Hypothalamus (tissue), 51 donors: ENCODE data around the gene TSSK6.

Source experiments
- DNase-seq, 51 donors: peaks; one replicate each; lab custom pipeline; 2025; lab: John Stamatoyannopoulos, UW

TSSK6 gene

DNA sequence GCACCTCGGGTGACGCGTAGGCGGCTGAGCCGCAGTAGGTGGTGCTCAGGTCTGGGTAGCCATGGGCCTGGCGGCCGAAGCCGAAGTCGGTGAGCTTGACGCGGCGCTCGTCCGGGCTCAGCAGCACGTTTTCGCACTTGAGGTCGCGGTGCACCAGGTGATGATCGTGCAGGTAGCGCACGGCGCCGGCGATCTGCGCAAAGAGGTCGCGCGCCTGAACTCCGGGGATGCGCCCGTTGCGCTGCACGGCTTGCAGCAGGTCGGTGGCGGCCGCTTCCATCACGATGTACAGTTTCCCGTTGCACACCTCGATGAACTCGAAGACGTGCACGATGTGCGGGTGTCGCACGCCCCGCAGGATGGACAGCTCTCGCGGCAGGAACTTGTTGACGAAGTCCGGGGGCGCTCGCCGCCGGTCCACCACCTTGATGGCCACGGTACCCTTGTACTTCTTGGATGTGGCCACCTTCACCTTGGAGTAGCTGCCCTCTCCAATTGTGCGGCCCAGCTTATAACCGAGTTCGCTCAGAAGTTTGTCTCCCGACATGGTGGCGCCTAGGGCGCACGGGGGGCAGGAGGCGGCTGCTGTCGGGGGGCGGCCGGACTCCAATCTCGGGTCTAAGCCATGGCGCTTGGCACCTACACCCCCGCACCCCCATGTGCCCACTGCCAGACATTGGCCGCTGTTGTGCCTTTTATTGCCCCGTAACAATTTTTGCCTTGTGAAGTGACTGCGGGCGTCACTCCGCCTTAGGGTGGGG lies at the start of gene TSSK6:
Gene TSSK6 (minus strand): TSS at position 668 of the 761 bp plus-strand sequence. CDS start 121 bp downstream, at position 547.
- no peak for DNase-seq

DNA sequence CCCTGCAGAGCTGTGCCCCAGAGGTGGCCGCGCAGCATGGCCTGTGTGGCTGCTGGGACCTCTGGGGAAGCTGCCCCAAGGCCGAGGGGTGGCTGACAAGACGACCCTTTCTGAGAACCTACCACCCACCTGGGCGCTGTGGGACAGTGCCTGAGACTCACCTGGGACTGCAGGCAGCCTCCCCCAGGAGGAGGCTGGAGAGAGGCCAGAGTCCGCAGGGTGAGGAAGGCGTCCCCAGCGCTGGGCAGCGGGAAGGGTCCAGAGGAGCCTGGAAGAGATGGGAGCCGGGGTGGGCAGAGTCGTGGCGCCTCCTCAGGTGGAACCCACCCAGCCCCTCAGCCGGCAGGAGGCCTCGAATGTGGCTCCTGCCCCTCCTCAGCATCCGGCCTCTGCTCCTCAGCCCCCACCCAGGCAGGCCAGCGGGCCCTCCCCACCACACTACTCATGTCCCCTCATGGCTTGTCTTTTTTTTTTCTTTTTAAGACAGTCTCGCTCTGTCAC lies 48.0 kb upstream of the TSSK6 start:
- DNase-seq, result no peak

DNA sequence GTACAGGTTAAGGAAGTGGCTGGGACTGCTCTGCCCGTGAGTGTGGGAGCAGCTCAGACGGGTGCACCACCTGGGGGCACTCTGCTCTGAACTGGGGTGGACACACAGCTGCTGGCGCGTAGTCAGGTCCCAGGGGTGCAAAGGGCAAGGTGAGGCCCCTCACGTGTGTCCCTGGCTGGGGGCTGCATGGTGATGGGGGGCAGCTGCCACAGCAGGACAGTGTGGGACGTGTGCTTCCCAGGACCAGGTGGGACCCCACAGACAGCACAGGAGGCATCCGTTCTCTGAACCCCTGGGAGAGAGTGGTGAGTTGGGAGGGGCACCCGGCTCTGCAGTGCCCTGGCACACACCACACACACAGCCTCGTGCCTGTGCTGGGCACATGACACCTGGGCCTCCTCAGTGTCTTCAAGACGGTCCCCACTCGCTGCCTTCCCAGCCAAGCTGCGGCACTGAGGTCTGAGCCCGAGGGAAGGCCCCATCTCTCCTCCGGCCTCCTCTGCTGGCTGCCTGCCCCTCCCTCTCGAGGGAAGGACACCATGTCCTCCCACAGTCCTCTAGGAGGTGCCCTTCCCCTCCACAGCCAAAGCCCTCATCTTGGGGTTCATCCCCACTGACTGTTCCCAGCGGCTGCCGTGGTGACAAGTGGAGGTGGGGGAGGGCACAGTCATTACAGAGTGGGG lies 47.5 kb upstream of the TSSK6 start:
- DNase-seq, result no peak

DNA sequence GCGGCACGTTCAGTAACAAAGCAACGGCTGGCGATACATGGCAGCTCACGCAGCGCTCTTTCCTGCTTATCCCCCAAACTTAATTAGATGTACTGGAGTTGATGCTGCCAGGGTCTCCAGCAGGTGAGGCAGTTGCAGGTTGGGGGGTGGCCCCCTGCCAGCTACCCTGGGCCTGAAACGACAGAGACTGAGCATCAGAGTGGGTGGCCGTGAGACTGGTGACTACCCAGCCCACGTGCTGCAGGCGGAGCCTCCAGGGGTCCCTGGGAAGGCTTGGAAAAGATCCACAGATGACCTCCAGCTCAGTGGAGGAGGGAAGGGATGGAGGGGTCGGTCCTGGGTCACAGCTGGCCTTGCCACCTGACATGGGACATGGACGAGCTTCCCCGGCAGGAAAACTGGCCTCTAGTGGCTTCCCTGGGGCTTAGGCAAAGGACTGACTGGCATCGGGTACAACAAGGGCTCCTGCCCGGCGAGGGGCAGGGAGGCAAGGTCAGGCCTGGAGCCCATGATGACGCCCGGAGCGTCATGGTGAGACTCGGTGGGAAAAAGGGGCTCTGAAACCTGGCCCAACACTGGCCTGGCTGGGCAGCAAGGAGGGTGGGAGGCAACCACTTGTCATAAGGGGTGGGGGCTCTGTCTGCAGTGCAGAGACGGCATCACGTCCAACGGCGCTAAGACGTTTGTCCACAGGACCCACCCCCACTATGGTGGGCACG lies 46.8 kb upstream of the TSSK6 start:
- DNase-seq, result no peak

DNA sequence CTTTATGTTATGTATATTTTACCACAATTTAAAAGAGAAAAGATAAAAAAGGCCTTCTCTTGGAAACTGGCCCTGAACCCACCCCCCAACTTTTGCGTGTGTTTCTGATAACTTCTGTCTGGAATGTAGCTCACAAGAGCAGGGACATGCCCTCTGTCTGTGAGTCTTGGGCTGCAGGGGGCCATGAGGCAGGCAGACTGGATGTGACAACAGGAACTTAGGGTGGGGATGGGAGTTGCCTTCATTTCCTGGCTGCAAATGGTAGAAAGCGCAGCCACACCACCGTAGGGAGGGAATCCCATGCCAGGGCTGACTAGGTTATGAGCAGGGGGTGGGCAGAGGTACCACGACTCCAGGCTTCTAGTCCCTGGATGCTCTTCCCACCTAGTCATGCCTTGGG lies 44.6 kb upstream of the TSSK6 start:
- DNase-seq, result no peak

DNA sequence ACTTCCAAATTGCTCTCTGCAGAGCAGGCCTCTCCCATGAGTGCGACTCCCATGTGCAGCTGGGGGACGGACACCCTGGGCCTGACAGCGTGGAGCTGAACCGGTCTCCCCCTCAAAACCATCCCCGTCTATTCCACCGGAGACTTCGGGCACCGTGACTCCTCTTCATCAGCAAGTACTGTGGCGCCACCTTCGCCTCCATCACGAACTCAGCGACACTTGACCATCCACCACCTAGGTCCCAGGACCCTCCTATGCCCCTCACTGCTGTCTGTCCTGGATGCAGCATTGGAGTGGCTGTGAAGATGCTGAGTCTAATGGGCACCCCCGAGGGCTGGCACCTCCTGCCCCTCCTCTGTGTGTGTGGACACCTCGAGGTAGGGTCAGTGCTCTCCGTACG lies 43.3 kb upstream of the TSSK6 start:
- no peak for DNase-seq

DNA sequence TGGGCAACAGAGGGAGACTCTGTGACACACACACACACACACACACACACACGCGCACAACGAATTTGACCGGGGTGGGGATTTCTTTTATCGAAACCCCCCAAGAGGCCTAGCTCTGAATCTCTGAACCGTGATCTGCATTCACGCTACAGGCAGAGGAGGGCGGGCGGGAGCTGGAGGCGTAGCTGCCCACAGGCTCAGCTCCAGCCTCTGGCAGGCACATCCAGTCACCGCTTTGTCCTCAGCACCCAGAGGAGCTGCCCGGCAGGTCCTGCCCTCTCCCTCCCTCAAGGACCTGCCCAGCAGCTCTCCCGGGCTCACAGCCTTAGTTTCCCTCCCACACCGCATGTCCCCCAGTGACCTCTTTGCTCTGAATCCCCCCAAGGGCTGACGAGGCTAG lies 42.7 kb upstream of the TSSK6 start:
- DNase-seq, result no peak

DNA sequence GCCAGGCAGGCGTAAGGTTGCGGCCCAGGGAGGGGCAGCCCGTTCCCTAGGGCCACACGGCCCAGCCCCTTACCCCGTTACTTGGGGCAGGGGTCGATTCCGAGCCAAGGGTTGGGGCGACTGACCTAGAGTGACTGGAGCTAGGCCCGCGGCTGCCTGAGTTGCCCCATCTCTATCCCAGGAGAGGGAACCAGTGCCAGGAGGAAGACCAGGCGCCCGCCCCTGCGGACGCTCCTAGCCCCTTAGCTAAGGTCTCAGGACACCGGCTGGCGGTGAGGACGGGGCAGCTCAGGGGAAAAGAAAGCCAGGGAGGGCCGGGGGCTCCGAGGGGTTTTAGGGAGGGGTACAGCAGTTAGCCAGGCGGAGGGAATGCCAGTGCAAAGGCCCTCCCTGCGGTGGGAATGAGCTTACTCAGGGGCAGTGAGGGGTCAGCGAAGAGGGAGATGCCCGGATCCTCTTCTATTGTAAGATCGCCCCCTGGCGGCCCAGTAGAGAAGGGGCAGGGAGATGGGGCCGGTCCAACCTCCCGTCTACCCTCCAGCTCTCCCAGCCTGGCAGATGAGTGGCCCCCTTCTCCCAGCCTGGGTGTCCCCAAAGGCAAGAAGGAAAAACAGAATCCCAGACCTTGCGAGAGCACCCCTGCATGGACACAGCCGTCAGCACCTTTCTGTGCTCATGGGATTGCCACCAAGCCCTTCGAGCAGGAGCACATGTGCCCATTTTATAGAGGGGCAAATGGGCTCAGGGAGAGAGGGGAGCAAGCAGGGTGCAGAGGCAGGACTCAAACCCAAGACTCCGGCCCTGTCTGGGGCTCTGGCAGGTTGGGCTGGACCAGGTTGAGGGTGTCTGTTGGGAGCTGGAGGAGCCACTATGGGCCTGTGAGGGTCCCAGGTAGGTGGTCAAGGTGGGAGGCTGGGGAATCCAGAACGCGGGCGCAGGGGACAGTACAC lies 39.0 kb upstream of the TSSK6 start:
- peak in 6 of 51 donors; percentile 0 to 31 (median 15) for DNase-seq

DNA sequence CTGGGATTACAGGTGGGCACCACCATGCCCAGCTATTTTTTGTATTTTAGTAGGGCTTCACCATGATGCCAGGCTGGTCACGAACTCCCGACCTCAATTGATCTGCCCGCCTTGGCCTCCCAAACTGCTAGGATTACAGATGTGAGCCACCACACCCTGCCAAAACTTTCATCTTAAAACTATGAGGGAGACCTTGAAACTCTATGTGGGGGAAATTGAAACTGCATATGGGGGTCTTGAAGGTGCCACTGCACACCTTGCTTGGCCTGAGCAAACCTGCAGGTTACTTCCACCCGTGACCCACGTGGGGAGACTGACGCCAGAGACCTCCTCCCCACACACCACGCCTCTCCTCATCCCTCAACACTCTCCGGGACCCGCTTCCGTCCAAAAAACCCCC lies 38.3 kb upstream of the TSSK6 start:
- no peak for DNase-seq

DNA sequence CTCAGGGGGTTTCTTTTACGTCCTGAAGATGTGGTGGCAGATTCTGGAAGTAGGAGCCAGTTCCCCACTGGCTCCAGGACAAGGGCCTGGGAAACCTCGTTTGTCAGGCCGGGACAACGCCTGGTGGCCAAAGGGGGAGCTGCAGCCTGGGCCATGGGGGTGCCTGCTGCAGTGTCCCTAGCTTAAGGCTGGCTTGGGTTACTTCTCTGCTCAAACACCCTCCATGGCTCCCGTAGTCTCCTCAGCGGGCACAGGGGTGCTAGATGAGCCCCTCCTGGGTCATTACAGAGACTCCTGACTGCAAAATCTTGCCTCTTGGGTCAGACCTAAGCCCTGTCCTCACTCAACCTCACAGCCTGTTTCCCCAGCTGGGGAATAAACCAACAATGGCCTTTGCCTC lies 37.5 kb upstream of the TSSK6 start:
- DNase-seq, result no peak

DNA sequence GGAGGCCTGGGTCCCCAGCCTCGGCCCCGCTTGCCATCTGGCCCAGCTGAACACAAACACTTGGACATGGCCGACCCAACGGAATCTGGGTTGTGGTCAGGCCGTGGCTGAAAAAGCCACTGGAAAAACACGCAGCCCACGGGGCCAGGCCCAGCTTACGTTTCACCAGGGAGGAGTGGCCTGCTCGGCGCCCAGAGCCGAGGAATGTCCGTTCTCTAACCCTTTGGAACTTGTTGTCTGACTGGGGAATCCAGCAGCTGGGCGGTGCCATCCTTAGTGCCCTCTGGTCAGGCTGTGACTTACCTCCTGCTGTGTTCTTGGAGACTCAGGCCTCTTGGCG lies 36.5 kb upstream of the TSSK6 start:
- DNase-seq, result no peak

DNA sequence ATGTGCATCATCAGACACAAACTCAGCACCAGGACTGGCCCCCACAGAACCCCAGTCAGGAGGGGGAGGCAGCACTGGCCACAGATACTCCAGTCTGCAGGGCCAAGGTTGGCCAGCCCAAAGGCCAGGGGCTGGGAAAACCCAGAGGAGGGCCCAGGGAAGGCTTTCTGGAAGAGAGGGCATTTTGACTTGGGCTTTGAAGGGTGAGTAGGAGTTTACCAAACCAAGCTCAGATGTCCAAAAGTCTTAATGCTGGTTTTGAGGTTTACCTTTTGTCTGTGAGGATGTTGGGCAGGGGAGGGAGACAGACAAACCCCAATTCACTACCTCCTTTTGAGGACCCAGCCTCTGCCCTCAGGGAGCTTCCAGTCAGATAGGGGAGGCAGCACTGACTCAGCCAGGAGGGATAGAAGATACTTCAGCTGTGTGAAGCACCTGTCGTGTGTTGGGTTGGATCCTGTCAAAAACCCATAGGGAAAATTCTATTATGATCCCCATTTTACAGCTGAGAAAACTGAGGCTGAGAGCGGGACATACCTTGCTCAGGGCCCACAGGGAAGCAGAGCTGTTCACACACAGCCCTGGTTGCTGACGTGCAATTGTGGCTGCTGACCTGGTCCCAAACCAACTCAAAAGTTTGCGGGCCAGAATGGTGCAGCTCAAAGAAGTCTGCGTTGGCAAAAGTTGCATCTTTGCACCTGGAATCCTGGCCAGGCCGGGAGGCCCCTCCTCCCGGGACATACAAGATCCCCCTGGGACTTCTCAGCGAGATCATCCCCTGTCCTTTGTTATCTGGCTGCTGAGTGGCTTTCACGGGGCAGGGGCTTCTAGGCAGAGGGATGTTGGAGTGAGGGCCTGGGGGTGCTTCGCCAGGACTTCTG lies 35.9 kb upstream of the TSSK6 start:
- DNase-seq, result no peak

DNA sequence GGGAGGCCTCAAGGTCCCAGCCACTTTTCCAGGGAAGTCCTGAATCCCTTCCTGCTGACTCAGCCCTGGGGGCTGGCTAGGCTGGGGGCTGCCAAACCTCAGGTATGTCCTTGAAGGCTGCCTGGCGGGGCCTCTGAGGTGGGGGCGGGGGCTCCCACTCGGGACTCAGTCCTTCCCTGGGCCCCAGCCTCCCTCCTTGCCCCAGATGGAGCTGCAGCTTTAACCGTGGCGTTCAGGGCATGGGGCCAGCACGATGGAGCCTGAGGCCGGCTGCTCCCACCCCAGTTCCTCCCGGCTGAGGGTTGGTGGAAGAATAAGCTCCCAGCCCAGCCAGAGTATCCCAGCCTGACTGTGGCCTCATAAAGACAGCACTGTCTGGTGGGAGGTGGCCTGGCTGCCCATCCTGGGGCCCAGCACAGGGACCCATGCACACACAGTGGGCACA lies 35.2 kb upstream of the TSSK6 start:
- no peak for DNase-seq

DNA sequence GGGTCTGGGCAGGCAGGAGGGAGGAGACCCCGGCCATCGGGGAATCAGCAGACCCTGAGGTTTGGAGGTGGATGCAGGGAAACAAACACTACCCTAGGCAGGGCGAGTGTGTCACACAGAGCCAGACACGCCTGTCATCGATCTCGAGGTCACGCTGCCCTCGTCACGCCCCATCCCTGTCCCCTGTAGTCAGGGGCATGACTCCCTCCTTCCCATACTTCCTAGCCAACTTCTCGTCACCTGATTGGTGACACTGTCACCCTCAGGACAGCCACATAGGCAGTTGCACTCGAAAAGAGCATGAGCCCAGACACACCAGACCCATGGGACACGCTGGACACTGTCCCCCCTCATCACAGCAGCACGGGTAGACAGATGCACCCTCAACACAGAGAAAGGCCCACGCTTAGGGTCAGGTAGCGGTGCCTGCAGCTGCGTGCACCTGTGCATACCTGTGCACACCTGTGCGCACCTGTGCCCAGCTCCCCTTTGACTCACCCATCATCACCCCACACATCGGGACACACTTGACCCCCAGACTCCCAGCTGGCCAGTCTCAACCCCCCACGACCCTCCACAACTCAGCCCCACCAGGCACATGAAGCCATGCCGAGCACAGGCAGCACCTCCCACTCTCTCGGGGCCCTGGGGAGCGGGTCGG lies 34.6 kb upstream of the TSSK6 start:
- DNase-seq, result no peak

DNA sequence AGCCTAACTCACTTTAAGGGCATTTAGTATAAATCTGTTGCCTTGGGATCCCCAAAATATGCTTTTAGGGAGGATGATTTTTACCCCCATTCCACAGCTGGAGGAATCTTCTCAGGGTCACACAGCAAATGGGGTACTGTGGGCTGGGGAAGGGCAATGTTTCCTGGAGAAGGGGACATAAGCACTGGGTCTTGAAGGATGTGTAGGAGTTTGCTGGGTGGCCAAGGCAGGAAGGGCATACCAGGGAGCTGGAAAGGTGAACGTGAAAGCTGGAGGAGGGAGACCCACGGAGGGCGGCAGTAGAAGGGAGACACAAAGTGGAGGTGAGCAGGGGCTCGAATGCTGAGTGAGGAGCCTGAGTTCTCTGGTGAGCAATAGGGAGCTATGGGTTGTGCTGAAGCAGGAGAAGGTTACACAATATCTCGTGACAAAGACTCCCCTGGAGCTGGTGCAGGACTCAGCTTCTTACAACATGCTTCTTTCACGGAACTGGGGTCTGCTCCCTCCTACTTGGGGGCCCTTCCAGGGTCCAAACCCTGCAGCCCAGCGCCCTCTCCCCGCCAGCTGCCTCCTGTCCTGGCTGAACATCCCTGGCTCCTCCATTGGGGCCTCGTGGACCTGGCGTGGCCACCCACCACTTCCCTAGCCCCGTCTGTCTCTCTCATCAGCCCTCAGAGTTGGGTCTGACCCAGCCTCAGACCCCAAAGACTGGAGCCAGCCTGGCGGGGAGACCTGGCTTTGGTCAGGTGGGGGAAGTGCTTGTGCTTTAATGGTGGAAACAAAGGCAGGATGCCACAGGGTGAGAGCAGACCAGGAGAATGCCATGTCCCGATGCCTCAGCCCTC lies 33.8 kb upstream of the TSSK6 start:
- DNase-seq, result no peak

DNA sequence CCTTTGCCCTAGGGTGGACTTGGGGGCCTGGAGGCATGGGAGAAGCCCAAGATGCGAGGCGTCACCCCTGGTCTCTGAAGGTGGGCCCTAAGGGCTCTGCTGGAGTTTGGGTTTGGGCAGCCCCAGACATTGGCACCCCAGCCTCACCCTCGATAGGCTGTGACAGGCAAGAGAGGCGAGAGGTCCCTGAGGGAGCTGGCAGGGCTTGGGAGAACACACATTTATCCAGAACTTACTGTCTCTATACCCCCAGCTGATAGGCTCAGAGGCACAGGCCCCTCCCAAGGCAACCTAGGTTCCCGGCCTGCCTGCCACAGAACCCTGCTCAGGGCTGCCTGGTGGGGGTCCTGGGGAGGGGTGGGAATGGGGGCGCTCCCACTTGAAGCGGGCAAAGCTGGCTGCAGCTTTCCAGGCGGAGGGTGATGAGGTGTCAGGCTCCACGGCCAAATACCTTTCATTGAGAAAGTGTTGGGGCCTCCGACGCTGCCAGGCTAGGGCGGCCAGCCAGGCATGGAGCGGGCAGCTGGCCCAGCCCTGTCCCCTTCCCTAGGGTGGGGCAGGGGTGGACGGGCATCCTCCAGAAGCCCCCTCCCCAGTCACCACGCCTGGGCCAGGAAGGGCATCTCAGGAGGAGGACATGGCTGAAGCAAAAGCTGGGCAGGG lies 32.5 kb upstream of the TSSK6 start:
- DNase-seq, result no peak

DNA sequence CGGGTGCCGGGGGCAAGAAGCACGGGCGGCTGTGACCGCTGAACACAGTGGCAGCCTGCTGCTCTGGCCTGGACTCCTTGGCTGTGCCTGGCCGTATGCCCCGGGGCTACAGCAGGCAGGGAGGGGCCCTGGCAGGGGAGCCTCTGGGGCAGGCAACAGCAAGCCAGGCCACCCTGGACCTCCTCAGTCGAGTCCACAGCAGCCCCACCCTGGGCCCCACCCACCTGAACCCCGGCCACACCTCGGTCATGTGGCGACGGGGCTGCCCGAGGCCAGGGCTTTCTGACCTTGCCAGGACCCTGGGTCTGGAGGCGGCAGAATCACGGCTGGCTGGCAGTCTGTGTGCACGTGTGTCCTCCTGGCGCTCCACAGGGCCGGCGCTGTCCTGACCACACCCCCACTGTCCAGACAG lies 31.4 kb upstream of the TSSK6 start:
- no peak for DNase-seq
